ENCODE data around the gene PPP3R1. TPM values are rescaled to one million over a fixed set of nuclear protein-coding genes. Genes with fewer than 3 reads are reported as not detected.

PPP3R1 gene
- polyA plus RNA-seq, 1 donor (not counting 4 experiments of a cell fraction or from before 2014, with no cell fraction given): 21.6 TPM

GRCh38 chr2:68272246-68272994 lies 20.1 kb upstream of the PPP3R1 start:
- Histone ChIP-seq H3K4me1 (ENCODE audit: control insufficient read depth, extremely low read depth, insufficient read depth, low read length) (no peaks in the 10 kb centered on the region), H3K36me3 (ENCODE audit: control insufficient read depth in 2 of 2, extremely low read depth in 1 of 2, insufficient read depth in 2 of 2, low read length in 2 of 2) (no peaks in the 10 kb centered on the region), H3K79me2 (ENCODE audit: control insufficient read depth, insufficient read depth, low read length) (no peaks in the 10 kb centered on the region), H3K9me3 (ENCODE audit: control insufficient read depth, low read depth, low read length) (no peaks in the 10 kb centered on the region), H3K27ac (ENCODE audit: control insufficient read depth, insufficient read depth, low read length) (no peak overlapping the region), H3K4me2 (ENCODE audit: control insufficient read depth, extremely low read depth, insufficient read depth, low read depth, low read length) (no peak overlapping the region), H2AFZ (ENCODE audit: control insufficient read depth, low read length) (no peak overlapping the region), H4K20me1 (ENCODE audit: control insufficient read depth, extremely low read depth, insufficient read depth, low read length) (no peaks in the 10 kb centered on the region), H3K4me3 (ENCODE audit: control insufficient read depth in 2 of 3, extremely low read depth in 1 of 3, insufficient read depth in 2 of 3, low read depth in 1 of 3, low read length in 3 of 3) (no peak overlapping the region), H3K27me3 (ENCODE audit: control insufficient read depth, extremely low read depth, insufficient read depth, low read length) (peaks cover 3% of the 10 kb centered on the region), H3K9me1 (ENCODE audit: control insufficient read depth, extremely low read depth, insufficient read depth, low read length) (no peaks in the 10 kb centered on the region), H3K9ac (ENCODE audit: control insufficient read depth, extremely low read depth, insufficient read depth, low read length) (no peak overlapping the region)
- dilution Hi-C loops (cut with MboI; ENCODE audit: extremely low pct_ligation_motif_present, low sequenced_read_pairs): no loop called here
- no peak for DNase-seq (ENCODE audit: low read depth, low spot score)
- FAIRE-seq: no peak
- no peak for TF ChIP-seq CTCF (optimal IDR thresholded peaks at IDR 0.05 in 1 of 3, IDR thresholded peaks at IDR 0.05 in 1 of 3, conservative IDR thresholded peaks at IDR 0.05 in 1 of 3; ENCODE audit: extremely low read depth in 1 of 3, insufficient read depth in 2 of 3, low read length in 3 of 3)
- TF ChIP-seq EZH2 (IDR thresholded peaks at IDR 0.05; ENCODE audit: low read length): no peak

DNA sequence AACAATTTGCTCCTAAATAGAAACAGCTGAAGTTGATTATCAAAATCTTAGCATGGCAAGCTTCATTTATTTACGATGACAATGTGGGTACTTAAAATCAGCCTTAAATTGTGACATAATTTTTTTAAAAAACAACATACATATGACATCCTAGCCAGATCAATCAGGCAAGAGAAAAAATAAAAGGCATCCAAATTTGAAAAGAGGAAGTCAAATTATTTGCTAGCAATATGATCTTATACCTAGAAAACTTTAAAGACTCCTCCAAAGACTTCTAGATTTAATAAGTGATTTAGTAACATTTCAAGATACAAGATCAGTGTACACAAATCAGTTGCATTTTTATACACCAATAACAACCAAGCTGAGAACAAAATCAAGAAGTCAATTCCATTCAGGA lies 14.3 kb upstream of the PPP3R1 start:
- Histone ChIP-seq H3K36me3 (ENCODE audit: control insufficient read depth in 2 of 2, extremely low read depth in 1 of 2, insufficient read depth in 2 of 2, low read length in 2 of 2) (no peaks in the 10 kb centered on the region), H3K9me1 (ENCODE audit: control insufficient read depth, extremely low read depth, insufficient read depth, low read length) (no peaks in the 10 kb centered on the region), H3K27ac (ENCODE audit: control insufficient read depth, insufficient read depth, low read length) (no peak overlapping the region), H3K4me2 (ENCODE audit: control insufficient read depth, extremely low read depth, insufficient read depth, low read depth, low read length) (no peak overlapping the region), H4K20me1 (ENCODE audit: control insufficient read depth, extremely low read depth, insufficient read depth, low read length) (no peaks in the 10 kb centered on the region), H3K4me3 (ENCODE audit: control insufficient read depth in 2 of 3, extremely low read depth in 1 of 3, insufficient read depth in 2 of 3, low read depth in 1 of 3, low read length in 3 of 3) (no peak overlapping the region), H3K79me2 (ENCODE audit: control insufficient read depth, insufficient read depth, low read length) (no peaks in the 10 kb centered on the region), H3K9me3 (ENCODE audit: control insufficient read depth, low read depth, low read length) (no peaks in the 10 kb centered on the region), H3K9ac (ENCODE audit: control insufficient read depth, extremely low read depth, insufficient read depth, low read length) (no peak overlapping the region), H2AFZ (ENCODE audit: control insufficient read depth, low read length) (no peak overlapping the region), H3K4me1 (ENCODE audit: control insufficient read depth, extremely low read depth, insufficient read depth, low read length) (no peaks in the 10 kb centered on the region), H3K27me3 (ENCODE audit: control insufficient read depth, extremely low read depth, insufficient read depth, low read length) (no peaks in the 10 kb centered on the region)
- FAIRE-seq: no peak
- no peak for DNase-seq (ENCODE audit: low read depth, low spot score)
- TF ChIP-seq EZH2 (IDR thresholded peaks at IDR 0.05; ENCODE audit: low read length) (no peak), CTCF (optimal IDR thresholded peaks at IDR 0.05 in 1 of 3, IDR thresholded peaks at IDR 0.05 in 1 of 3, conservative IDR thresholded peaks at IDR 0.05 in 1 of 3; ENCODE audit: extremely low read depth in 1 of 3, insufficient read depth in 2 of 3, low read length in 3 of 3) (no peak)
- dilution Hi-C loops (cut with MboI; ENCODE audit: extremely low pct_ligation_motif_present, low sequenced_read_pairs): no loop called here

Measured in keratinocyte (primary cell).